ENCODE results near the gene RNU5D-1.
"Not testable (repeated sequence)": the region's sequence is repeated elsewhere in the genome, so short reads cannot be mapped to it uniquely, and the experiment has no call there.

The RNU5D-1 gene

DNA sequence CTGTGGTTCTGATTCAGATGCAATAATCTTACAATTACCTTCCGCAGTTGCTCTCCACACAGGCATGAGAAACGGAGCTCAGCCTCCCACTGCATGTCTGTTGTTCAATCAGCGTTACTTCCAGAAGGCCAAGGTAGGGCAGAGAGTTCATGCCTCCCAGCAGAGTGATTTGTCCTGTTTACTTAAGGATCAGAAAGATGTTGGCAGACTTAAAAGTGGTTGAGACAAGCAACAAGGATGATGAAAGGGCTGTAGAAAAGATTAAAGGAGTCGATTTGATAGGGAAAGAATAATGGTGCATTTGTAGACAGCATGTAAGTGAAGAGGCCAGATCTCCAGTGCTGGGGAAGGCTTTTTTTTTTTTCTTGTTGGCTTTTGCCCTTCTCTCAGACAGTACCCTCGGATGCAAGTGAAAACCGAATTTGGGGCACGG, 29.8 kb downstream of the RNU5D-1 start:
- in situ Hi-C loops (cut with MboI; ENCODE audit: low sequenced_read_pairs), result no loop called here

DNA sequence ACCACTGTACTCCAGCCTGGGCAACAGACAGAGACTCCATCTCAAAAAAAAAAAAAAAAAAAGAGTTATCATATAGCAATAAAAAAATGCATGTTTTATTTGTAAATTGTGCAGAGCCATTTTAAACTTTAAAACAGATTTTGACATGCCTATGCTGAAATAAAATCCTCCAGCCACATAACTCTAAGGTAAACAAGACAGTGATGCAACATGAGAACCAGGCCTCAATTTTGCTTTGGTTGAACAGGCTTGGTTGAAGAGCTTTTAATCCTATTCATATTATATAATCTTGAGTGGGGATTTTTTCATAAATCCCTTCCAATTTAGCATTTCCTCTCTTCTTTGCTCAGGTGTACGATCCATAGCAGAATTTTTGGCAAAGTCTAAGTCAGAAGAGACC, 30.4 kb downstream of the RNU5D-1 start:
- in situ Hi-C loops (cut with MboI; ENCODE audit: low sequenced_read_pairs), result no loop called here

DNA sequence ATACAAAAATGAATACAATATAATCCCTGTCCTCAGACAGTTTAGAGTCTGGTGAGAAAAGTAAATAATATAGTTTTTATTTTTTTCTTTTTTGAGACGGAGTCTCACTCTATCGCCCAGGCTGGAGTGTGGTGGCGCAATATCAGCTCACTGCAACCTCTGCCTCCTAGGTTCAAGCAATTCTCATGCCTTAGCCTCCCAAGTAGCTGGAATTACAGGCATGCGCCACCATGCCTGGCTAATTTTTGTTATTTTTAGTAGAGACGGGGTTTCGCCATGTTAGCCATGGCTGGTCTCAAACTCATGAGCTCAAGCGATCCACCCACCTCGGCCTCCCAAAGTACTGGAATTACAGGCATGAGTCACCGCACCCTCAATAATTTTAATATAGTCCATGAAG, 31.6 kb downstream of the RNU5D-1 start:
- in situ Hi-C loops (cut with MboI; ENCODE audit: low sequenced_read_pairs), result not testable (repeated sequence)

DNA sequence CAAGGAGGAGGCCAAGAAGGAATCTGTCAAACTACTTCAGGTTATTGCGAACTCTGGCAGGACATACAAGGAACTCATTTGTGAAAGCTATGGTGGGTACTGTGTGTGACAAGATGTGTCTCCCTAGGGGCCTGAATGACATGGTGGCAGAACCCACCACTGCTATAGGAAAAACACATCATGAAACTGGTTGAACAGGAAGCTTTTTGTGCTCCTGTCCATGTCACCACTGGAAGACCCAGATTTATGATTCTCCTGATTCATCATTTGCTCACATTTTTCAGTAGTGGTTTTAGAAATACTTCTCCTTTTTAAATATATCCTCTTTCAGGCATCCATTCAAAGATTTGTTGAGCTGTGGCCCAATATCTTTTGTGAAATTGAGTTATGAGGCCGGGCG, 32.8 kb downstream of the RNU5D-1 start:
- in situ Hi-C loops (cut with MboI; ENCODE audit: low sequenced_read_pairs), result no loop called here

DNA sequence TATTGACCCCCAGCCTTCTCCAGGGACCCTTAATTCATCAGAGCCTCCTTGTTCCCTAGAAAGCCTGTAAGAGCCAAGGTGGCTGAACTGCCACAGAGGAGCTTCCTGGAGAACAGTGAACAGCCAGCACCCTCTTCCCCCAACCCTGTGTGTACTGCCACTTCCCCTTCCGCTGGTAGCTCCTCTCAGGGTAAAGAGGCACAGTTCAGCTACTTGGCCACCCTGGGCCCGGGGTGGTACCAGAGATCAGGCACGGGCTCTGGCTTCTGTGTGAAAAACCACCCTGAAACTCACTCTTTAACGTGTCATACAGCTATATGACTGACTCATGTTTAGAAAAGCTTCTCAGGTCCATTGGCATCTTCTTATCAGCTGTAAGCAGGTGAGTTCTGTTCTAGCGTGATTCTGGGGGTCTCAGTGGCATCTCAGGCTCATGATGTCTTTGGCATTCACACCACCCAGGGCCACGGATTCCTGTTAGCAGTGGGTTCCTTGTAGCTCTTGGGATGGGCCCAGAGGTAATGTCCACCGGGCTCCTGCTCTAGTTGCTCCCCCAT, 34.1 kb downstream of the RNU5D-1 start:
- in situ Hi-C loops (cut with MboI; ENCODE audit: low sequenced_read_pairs), result no loop called here

DNA sequence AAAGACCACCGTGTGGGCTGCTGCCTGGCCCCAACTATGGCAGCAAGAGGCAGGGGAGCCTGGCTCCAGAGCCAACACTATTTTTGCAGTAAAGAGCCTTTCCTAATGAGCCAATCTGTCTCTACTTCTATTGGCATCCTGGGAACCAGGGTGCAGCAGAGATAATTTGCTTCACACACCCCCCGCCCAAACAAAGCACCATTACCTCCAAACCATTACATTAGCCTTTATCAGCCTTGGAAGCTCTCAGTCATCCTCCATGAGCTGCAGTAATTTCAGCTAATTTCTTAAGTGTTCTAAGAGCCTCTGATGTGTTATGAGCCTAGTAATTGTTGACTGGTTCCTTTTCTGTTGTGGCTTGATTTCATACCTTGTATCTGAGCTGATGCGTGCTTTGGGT, 34.9 kb downstream of the RNU5D-1 start:
- in situ Hi-C loops (cut with MboI; ENCODE audit: low sequenced_read_pairs), result no loop called here

DNA sequence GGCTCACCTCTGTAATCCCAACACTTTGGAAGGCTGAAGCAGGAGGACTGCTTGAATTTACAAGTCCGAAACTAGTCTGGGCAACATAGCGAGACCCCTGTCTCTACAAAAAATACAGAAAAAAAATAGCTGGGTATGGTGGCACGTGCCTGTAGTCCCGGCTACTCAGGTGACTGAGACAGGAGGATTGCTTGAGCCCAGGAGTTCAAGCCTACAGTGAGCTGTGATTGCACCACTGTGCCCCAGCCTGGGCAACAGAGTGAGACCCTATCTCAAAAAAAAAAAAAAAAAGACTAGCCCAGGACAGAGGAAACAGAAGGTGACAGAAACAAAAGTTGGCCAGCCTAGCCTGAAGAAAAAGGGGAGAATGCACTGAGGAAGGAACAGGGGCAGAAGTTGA, 35.3 kb downstream of the RNU5D-1 start:
- in situ Hi-C loops (cut with MboI; ENCODE audit: low sequenced_read_pairs), result no loop called here

DNA sequence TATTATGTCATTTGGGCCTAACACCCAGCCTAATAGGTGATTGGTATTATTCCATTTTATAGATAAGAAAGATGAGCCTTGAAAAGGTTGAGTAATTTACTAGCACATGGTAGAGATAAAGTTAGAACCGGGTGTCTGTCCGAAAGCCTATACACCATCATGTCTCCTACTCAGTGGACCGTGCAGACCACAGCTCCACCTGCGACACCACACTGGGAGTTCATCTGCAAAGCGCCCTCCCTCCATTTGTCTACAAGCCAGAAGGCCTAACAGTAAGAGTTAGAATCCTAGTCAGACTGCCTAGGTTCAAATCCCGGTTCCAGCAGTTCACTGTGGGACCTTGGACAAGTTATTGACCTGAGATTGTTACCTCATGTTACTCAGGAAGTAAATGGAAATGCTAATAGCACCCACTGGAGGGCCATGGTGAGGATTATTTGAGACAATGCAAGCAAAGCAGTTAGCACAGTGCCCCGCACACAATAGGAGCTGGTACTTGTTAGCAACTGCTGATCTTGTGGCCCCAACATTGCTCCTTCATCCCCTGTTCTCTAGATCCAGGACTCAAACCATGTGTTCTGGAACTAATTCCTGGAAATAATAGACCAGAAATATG, 36.0 kb downstream of the RNU5D-1 start:
- in situ Hi-C loops (cut with MboI; ENCODE audit: low sequenced_read_pairs), result no loop called here

DNA sequence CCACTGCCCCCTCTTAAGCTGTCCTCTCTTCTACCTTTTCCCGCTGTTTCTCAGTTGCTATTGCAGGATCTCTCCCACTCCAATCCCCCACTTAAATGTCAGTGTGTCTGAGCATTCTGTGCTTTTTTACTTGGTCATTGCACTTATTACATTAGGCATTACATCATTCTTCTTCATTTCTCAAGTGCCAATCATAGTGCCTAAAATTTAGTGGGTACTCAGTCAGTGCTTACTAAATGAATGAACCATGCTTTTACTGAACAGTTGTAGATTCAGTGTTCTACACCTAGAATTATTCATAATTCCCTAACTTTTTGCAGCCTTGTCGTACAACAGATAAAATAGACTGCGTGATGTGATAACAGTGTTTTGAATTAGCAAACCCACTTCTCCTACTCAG, 37.1 kb downstream of the RNU5D-1 start:
- in situ Hi-C loops (cut with MboI; ENCODE audit: low sequenced_read_pairs), result no loop called here

DNA sequence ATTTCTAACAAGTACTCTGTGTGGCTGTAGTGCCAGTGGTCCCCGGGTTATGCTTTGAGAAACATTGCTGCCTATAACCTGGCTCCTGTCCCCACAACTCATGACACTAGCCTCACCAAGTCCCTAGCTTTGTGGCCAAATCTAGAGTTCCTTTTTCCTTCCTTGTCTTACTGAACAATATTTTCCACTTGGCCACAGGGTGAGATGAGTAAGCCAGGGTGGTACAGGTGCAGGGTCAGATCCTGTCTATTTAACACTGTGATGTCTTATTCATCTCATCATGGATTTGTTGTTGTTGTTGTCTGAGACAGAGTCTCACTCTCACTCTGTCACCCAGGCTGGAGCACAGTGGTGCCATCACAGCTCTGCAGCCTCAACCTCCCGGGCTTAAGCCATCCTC, 37.8 kb downstream of the RNU5D-1 start:
- in situ Hi-C loops (cut with MboI; ENCODE audit: low sequenced_read_pairs), result no loop called here

DNA sequence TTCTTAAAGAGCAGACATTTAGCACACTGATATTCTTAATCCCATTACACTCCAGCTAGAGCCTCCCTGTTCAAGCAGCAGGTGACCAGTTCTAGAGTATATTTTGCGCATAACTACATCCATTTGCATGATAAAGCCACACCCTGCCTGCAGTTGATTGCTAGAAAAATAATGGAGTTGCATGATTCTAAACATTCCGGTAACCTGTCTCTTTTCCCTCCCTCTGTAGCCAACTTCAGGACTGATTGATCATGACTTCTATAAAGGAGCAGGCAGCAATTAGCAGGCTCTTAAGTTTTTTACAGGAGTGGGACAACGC, 41.6 kb downstream of the RNU5D-1 start:
- in situ Hi-C loops (cut with MboI; ENCODE audit: low sequenced_read_pairs), result no loop called here

DNA sequence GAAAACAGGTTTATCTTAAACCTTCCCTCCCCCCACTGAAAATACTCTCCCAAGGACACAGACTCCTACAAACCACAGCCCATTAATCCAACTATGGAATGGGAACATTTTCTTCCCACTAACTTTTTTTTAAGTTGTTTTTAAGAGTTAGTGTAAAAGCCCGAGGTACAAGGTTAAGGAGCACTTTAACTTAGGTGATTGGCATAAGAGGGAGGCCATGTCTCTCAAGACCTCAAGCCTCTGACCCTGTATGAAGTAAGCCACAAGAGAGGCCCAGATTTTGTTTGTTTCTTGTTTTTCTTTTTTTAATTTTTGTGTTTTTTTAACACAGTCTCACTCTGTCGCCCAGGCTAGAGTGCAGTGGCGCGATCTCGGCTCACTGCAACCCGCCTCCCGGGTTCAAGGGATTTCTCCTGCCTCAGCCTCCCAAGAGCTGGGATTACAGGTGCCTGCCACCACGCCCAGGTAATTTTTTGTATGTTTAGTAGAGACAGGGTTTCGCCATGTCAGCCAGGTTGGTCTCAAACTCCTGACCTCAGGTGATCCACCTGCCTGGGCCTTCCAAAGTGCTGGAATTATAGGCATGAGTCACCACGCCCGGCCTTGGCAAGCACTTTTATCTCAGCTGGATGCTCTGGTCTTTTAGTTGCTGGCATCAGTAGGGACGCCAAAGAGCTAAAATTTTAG, 42.1 kb downstream of the RNU5D-1 start:
- in situ Hi-C loops (cut with MboI; ENCODE audit: low sequenced_read_pairs), result no loop called here

DNA sequence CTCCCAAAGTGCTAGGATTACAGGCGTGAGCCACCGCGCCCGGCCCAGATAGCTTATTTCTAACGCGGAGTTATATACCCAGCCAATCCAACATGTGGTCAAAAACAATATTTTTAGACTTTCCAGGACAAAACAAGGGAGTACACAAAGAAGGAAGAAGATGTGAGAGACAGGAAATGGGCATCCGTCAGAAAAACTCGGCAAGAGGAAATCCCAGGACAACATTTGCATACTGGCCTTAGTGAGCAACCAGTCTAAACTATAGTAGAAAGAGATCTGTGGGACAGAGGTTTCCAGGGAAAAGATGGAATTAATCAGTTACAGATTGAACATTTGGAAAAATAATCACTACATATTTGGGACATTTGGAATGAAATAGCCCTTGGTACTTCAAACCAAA, 45.1 kb downstream of the RNU5D-1 start:
- in situ Hi-C loops (cut with MboI; ENCODE audit: low sequenced_read_pairs), result no loop called here

DNA sequence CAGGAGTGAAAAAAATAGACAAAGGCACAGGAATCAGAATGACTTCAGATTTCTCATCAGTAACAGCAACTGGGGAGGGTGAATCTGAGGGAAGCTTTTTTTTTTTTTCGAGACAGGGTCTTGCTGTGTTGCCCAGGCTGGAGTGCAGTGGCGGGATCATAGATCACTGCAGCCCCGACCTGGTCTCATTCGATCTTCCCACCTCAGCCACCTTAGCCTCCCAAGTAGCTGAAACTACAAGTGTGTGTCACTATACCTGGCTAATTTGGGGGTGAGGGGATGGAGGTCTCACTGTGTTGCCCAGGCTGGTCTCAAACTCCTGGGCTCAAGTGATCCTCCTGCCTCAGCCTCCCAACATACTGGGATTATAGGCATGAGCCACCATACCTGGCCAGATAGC, 45.8 kb downstream of the RNU5D-1 start:
- in situ Hi-C loops (cut with MboI; ENCODE audit: low sequenced_read_pairs), result no loop called here

DNA sequence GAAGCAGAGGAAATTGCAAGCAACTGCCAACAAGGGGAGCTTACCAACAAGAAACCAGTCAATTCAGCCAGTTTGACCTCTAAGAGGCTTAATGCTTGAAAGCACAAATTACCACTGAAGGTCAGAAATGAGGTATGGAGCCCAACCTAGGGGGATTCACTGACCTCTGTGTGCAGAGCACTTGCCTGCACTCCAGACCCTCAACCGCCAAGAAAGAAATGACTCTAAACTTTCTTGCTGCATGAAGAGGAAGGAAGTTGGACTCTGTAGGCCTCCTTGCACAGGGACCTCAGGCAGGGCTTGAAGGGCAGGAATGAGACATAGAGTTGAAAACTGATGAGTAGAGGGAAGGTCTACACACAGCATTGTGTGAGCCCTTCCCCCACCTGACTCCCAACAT, 46.4 kb downstream of the RNU5D-1 start:
- in situ Hi-C loops (cut with MboI; ENCODE audit: low sequenced_read_pairs), result no loop called here

DNA sequence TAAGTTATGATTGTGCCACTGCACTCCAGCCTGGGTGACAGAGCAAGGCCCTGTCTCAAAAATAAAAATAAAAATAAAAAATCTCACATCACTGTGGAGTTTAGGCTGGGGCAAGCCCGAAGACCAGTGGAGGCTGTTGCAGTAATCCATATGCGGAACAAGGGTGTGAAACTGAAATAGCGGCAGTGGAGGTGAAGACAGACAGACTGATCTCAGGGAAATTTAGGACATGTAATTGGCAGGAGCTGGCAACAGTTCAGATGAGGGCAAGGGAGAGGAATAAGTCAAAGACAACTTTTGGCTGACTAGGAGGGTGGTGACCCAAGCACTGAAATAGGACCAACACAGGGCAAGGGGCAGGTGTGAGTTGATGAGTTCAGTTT, 48.1 kb downstream of the RNU5D-1 start:
- in situ Hi-C loops (cut with MboI; ENCODE audit: low sequenced_read_pairs), result no loop called here

DNA sequence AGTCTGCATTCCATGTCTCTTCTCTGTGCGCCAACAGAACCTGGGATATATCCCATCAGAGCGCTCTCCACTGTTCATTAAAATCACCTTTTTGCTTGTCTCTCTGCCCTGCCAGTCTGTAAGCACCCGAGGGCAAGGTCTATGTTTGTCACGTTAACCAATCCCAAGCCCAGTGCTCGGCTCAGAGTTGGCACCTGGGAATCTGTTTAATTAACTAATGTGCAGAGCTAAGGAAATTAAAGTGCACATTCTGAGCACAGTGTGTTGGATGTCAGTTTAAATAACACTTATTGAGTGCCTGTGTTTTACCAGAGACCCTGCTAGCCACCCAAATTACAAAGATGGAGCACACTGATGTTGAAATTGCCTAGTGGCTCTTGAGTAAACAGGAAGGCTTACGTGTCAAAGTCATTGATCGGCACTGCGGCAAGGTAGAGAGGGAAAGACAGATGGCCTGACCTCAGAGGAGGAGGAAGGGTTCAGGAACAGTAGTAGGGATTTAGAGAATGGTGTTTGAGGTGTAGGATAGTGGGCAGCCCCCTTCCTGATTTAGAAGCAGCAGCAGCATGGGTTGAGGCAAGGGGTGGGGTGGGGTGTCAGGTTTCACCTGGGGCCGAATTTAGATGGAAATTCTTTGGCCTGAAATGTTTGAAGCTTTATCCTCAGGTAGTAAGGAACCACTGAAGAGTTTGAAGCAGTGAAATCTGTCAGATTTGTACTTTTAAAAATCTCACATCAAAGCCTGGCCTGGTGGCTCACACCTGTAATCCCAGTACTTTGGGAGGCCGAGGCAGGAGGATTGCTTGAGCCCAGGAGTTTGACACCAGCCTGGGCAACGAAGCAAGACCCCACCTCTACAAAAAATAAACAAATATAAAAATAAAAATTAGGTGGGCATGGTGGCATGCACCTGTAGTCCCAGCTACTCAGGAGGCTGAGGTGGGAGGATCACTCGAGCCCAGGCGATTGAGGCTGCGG, 48.8 kb downstream of the RNU5D-1 start:
- in situ Hi-C loops (cut with MboI; ENCODE audit: low sequenced_read_pairs), result no loop called here

Measured in hTERT RPE-1 (cell line).